Upper lobe of right lung (tissue), 1 donor: ENCODE data around the gene HDHD5. TPM values are rescaled to one million over a fixed set of nuclear protein-coding genes. Genes with fewer than 3 reads are reported as not detected.

Experiments used
- ATAC-seq: fragments of 200-7000 bp; cut with Tn5 transposase; one replicate; pipeline ENCODE4 v1.9.1; 2020; ENCODE audit warnings: mild to moderate bottlenecking, moderate library complexity
- DNase-seq: peaks from one replicate; pipeline ENCODE4 v3.0.0-alpha.2; 2020
- H3K27ac ChIP-seq: fragments of 200-600 bp; one replicate; pipeline ENCODE4 v1.8.0; 2022
- H3K27me3 ChIP-seq: fragments of 200-600 bp; one replicate; pipeline ENCODE4 v1.8.0; 2022; ENCODE audit warnings: mild to moderate bottlenecking
- H3K36me3 ChIP-seq: fragments of 200-600 bp; one replicate; pipeline ENCODE4 v1.8.0; 2022
- H3K4me1 ChIP-seq: fragments of 200-600 bp; one replicate; pipeline ENCODE4 v1.8.0; 2022
- H3K4me3 ChIP-seq: fragments of 200-600 bp; one replicate; pipeline ENCODE4 v1.8.0; 2022; ENCODE audit warnings: mild to moderate bottlenecking
- H3K9me3 ChIP-seq: fragments of 200-600 bp; one replicate; pipeline ENCODE4 v1.8.0; 2022
- CTCF ChIP-seq: fragments of 200-600 bp; IDR thresholded peaks from one replicate; pipeline ENCODE4 v1.8.0; 2022; ENCODE audit warnings: antibody characterized with exemption
- intact Hi-C: fragments of 100-400 bp; cut with DNase I; formaldehyde crosslinking; loops from one replicate; pipeline ENCODE4 v1.11.0; 2022
- total RNA-seq: library from RNA; stranded (reverse); fragmentation: NEBNext Ultra II Directional; extraction: Animal tissue kit (Norgen Biotek cat#: 25700); gene quantifications from one replicate; pipeline ENCODE4 v1.2.1, GENCODE V29; 2021
- donor health status: DM: no; HTN: yes; CAD: no; lungs with severe emphysema.

Gene HDHD5
- total RNA-seq, 1 donor from 2014 or later, result 22.7 TPM

- DNase-seq (no peak), ATAC-seq (no peak)
- intact Hi-C loops, result no loop called here
- Histone ChIP-seq H3K27ac (no peak overlapping the region), H3K36me3 (no peaks in the 10 kb centered on the region), H3K9me3 (no peaks in the 10 kb centered on the region), H3K4me1 (peaks cover 17% of the 10 kb centered on the region), H3K27me3 (no peaks in the 10 kb centered on the region), H3K4me3 (no peak overlapping the region)
- no peak for TF ChIP-seq CTCF
Measured at GRCh38 chr22:17161991-17162390, 2.9 kb upstream of the HDHD5 start.

GRCh38 chr22:17159504-17159951 lies 451 bp upstream of the HDHD5 start:
- H3K36me3 ChIP-seq, result no peaks in the 10 kb centered on the region
- ATAC-seq (peak; percentile 49), DNase-seq (peak; percentile 80)
- H3K4me1 ChIP-seq, result peaks cover 17% of the 10 kb centered on the region
- H3K27ac ChIP-seq, result peak overlapping the region; percentile 86
- H3K27me3 ChIP-seq, result no peaks in the 10 kb centered on the region
- intact Hi-C loops, result no loop called here
- H3K9me3 ChIP-seq, result no peaks in the 10 kb centered on the region
- peak overlapping the region; percentile 77 for H3K4me3 ChIP-seq
- TF ChIP-seq CTCF, result no peak

GRCh38 chr22:17158176-17158567 lies 905 bp downstream of the HDHD5 start:
- no peak for ATAC-seq
- no peak for TF ChIP-seq CTCF
- H3K4me1 ChIP-seq, result peaks cover 17% of the 10 kb centered on the region
- intact Hi-C loops, result no loop called here
- no peaks in the 10 kb centered on the region for H3K27me3 ChIP-seq
- peak overlapping the region; percentile 77 for H3K4me3 ChIP-seq
- H3K36me3 ChIP-seq, result no peaks in the 10 kb centered on the region
- no peak for DNase-seq
- peak overlapping the region; percentile 86 for H3K27ac ChIP-seq
- no peaks in the 10 kb centered on the region for H3K9me3 ChIP-seq

- Histone ChIP-seq H3K4me3 (peak overlapping the region; percentile 77), H3K27ac (no peak overlapping the region)
- ATAC-seq, result no peak
Measured at GRCh38 chr22:17157714-17158113, 1.4 kb downstream of the HDHD5 start.

GRCh38 chr22:17155941-17156340 lies 3.1 kb downstream of the HDHD5 start:
- no peak for ATAC-seq
- H3K4me3 ChIP-seq, result no peak overlapping the region
- no peak for TF ChIP-seq CTCF
- no peaks in the 10 kb centered on the region for H3K27me3 ChIP-seq
- no peak overlapping the region for H3K27ac ChIP-seq
- no peaks in the 10 kb centered on the region for H3K9me3 ChIP-seq
- no peak for DNase-seq
- no peaks in the 10 kb centered on the region for H3K36me3 ChIP-seq
- H3K4me1 ChIP-seq, result peaks cover 17% of the 10 kb centered on the region
- intact Hi-C loops, result no loop called here

More at GRCh38 chr22:17157714-17158113, 1.4 kb downstream of the HDHD5 start:
- no peak for DNase-seq
- Histone ChIP-seq H3K27me3 (no peaks in the 10 kb centered on the region), H3K4me1 (peaks cover 17% of the 10 kb centered on the region), H3K36me3 (no peaks in the 10 kb centered on the region), H3K9me3 (no peaks in the 10 kb centered on the region)
- intact Hi-C loops, result no loop called here
- TF ChIP-seq CTCF, result no peak

GRCh38 chr22:17152971-17153370 lies 6.1 kb downstream of the HDHD5 start:
- no peak for DNase-seq
- Histone ChIP-seq H3K9me3 (no peaks in the 10 kb centered on the region), H3K27ac (no peak overlapping the region), H3K36me3 (peaks cover 6% of the 10 kb centered on the region), H3K27me3 (no peaks in the 10 kb centered on the region), H3K4me1 (peaks cover 7% of the 10 kb centered on the region), H3K4me3 (no peak overlapping the region)
- TF ChIP-seq CTCF, result no peak
- intact Hi-C loops, result no loop called here
- no peak for ATAC-seq
